Suprapubic skin (tissue), 4 donors: ENCODE data around the gene ADARB1. TPM values are rescaled to one million over a fixed set of nuclear protein-coding genes. Genes with fewer than 3 reads are reported as not detected.

ENCODE experiments used
- DNase-seq, 2 donors: peaks; one replicate each; pipeline ENCODE4 v3.0.0-alpha.2; 2019; ENCODE audit warnings: low spot score in 2 of 2
- H3K27ac ChIP-seq: fragments of 200-600 bp; sonication (generic); one replicate; pipeline ENCODE4 v1.5.1; 2019
- H3K27me3 ChIP-seq: fragments of 200-600 bp; sonication (generic); one replicate; pipeline ENCODE4 v1.5.1; 2019
- H3K36me3 ChIP-seq: fragments of 200-600 bp; sonication (generic); one replicate; pipeline ENCODE4 v1.5.1; 2019
- H3K4me1 ChIP-seq: fragments of 200-600 bp; sonication (generic); one replicate; pipeline ENCODE4 v1.5.1; 2019
- H3K4me3 ChIP-seq: fragments of 200-600 bp; sonication (generic); one replicate; pipeline ENCODE4 v1.5.1; 2019; ENCODE audit warnings: mild to moderate bottlenecking
- H3K9me3 ChIP-seq: fragments of 200-600 bp; sonication (generic); one replicate; pipeline ENCODE4 v1.5.1; 2019
- CTCF ChIP-seq, 2 donors: fragments of 200-600 bp in 1 of 2; fragments of 450-650 bp in 1 of 2; sonication (generic) in 1 of 2; IDR thresholded peaks; one replicate each; pipeline ENCODE4 v1.5.1; 2016 to 2019; ENCODE audit warnings: antibody characterized with exemption in 2 of 2, mild to moderate bottlenecking in 1 of 2, moderate library complexity in 1 of 2
- EP300 ChIP-seq: sonication (generic); formaldehyde crosslinking; IDR thresholded peaks from one replicate; pipeline ENCODE4 v1.6.1; 2017; ENCODE audit warnings: antibody characterized with exemption
- POLR2A ChIP-seq, 2 donors: fragments of 450-650 bp; IDR thresholded peaks; one replicate each; pipeline ENCODE4 v1.6.1; 2017; ENCODE audit warnings: antibody characterized with exemption in 2 of 2, mild to moderate bottlenecking in 2 of 2, moderate library complexity in 2 of 2
- POLR2AphosphoS5 ChIP-seq, 3 donors: sonication (generic); formaldehyde crosslinking; IDR thresholded peaks; one replicate each; pipeline ENCODE4 v1.6.1; 2017; ENCODE audit warnings: antibody characterized with exemption in 3 of 3
- WGBS: methylation state at CpG from one replicate; pipeline ENCODE4 v1.1.5; 2018; 5-methylcytosine and 5-hydroxymethylcytosine counted together
- total RNA-seq, 4 donors: library from RNA; depleted of rRNA; stranded (reverse); fragments of >200 nt; gene quantifications; one replicate each; pipeline ENCODE4 v1.1.0, GENCODE V29; 2016

The ADARB1 gene
- total RNA-seq, 4 donors from 2014 or later, result 13.2 to 23.6 (median 20.3) TPM

DNA sequence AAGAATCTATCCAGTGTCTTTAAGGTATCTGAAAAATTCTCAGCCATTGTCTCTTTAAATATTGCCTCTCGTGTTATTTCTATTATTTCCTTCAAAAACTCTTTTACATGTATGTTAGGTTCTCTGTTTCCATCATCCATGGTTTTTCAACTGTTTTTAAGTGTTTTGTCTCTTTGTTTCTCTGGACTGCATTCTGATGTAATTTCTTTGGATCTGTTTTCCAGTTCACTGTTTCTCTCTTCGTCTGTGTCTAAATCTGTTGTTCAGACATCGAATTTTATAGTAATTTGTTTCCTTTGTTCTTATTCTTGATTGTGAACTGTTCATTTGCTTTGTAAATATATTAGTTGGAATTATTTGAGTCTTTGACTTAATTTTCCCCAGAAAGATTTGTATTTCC lies 169.2 kb downstream of the ADARB1 start:
- 50% methylated on average over 3 of the region's 3 CpGs for WGBS
- peaks cover 2% of the 10 kb centered on the region for H3K4me1 ChIP-seq
- TF ChIP-seq EP300, result no peak
- TF ChIP-seq POLR2AphosphoS5 (IDR thresholded peaks at IDR 0.05), result no peak
- no peak for TF ChIP-seq POLR2A (IDR thresholded peaks at IDR 0.05)
- no peak for TF ChIP-seq CTCF (IDR thresholded peaks at IDR 0.05)
- H3K4me3 ChIP-seq, result no peak overlapping the region
- DNase-seq, result no peak
- no peaks in the 10 kb centered on the region for H3K9me3 ChIP-seq
- no peaks in the 10 kb centered on the region for H3K36me3 ChIP-seq
- peaks cover 4% of the 10 kb centered on the region for H3K27me3 ChIP-seq
- H3K27ac ChIP-seq, result no peak overlapping the region

GRCh38 chr21:45244799-45245340 lies 170.5 kb downstream of the ADARB1 start:
- no peak for DNase-seq
- peaks cover 4% of the 10 kb centered on the region for H3K27me3 ChIP-seq
- no peak overlapping the region for H3K4me3 ChIP-seq
- no peaks in the 10 kb centered on the region for H3K9me3 ChIP-seq
- H3K4me1 ChIP-seq, result peaks cover 8% of the 10 kb centered on the region
- 74% methylated on average over 7 of the region's 8 CpGs for WGBS
- no peaks in the 10 kb centered on the region for H3K36me3 ChIP-seq
- TF ChIP-seq EP300, result no peak
- TF ChIP-seq CTCF (IDR thresholded peaks at IDR 0.05), result no peak
- no peak for TF ChIP-seq POLR2AphosphoS5 (IDR thresholded peaks at IDR 0.05)
- no peak for TF ChIP-seq POLR2A (IDR thresholded peaks at IDR 0.05)
- H3K27ac ChIP-seq, result no peak overlapping the region

DNA sequence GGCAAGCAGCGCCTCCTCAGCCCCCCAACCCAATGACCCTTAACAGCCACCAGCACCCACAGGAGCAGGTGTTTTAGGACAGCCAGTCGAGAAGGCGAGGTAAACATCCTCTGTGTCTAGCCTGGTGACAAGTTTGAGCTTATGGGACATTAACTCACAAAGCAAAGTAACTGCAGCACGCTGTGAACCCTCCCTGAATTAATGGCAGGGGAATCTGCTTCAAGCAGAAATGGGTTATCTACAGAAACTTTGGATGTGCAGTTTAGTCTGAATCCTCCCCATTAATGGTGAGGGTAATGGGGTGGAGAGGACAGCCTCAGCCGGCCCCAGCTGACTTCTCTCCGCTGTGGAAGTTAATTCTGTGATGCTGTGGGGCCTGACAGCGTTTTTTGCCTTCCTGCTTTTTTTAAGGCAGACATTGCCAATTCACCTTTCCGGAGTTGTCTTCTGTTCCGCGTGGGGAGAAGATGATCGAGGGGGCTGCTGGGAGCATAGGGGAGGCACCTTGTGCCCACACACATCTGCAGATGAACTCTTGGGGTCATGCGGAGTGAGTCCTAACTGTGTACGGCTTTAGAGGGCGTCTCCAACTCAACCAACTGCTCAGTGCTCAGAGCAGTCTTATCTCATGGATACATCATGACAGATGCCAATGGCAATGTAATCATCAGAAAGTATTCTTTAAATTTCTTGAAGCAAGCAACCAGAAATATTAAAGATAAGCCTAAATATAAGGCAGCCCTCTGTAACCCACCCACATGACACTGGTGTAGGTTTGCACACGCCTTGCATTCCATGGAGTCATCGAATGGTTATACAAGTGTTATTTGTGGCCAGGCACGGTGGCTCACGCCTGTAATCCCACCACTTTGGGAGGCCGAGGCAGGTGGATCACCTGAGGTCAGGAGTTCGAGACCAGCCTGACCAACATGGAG lies 172.3 kb downstream of the ADARB1 start:
- no peak for DNase-seq
- WGBS, result 83% methylated on average over 20 of the region's 20 CpGs
- peaks cover 8% of the 10 kb centered on the region for H3K4me1 ChIP-seq
- H3K4me3 ChIP-seq, result no peak overlapping the region
- no peaks in the 10 kb centered on the region for H3K36me3 ChIP-seq
- peaks cover 4% of the 10 kb centered on the region for H3K27me3 ChIP-seq
- no peaks in the 10 kb centered on the region for H3K9me3 ChIP-seq
- H3K27ac ChIP-seq, result no peak overlapping the region
- TF ChIP-seq EP300 (no peak), POLR2AphosphoS5 (IDR thresholded peaks at IDR 0.05) (no peak), CTCF (IDR thresholded peaks at IDR 0.05) (no peak), POLR2A (IDR thresholded peaks at IDR 0.05) (no peak)

DNA sequence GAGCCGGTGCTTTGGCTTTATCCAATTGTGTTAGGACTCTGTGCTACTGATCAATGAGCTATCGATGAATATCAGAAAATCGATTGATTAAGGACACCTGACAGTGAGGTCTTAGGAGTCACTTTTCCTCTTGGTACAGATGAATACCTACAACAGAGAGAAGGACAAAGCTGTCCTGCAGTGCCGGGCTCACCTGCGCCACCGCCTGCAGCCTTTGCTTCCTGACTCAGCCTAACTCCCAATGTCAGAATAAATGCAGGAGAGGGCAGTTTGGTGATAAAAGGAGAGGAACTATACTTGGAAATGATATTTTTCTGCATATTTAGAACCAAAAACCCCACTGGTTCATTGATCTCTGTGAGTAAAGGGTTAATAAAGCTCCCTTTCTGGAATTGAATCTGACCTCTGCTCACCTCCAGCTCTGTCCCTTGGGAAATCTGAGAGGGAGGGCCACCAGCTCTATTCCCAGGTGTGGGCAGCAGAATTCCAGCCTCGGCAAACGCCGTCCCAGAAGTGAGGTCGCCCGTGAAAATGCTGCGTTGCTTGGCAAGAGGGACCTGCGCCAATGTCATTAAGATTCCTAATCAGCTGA lies 174.0 kb downstream of the ADARB1 start:
- Histone ChIP-seq H3K4me3 (peak overlapping the region; percentile 27), H3K4me1 (peaks cover 8% of the 10 kb centered on the region), H3K27ac (no peak overlapping the region), H3K27me3 (peaks cover 12% of the 10 kb centered on the region), H3K36me3 (no peaks in the 10 kb centered on the region), H3K9me3 (no peaks in the 10 kb centered on the region)
- 78% methylated on average over 9 of the region's 13 CpGs for whole genome bisulfite sequencing
- TF ChIP-seq POLR2A (IDR thresholded peaks at IDR 0.05) (no peak), CTCF (IDR thresholded peaks at IDR 0.05) (no peak), EP300 (no peak), POLR2AphosphoS5 (IDR thresholded peaks at IDR 0.05) (no peak)
- no peak for DNase-seq

- no peaks in the 10 kb centered on the region for H3K9me3 ChIP-seq
- H3K27me3 ChIP-seq, result peaks cover 16% of the 10 kb centered on the region
- peaks cover 8% of the 10 kb centered on the region for H3K4me1 ChIP-seq
- no peak overlapping the region for H3K27ac ChIP-seq
- H3K4me3 ChIP-seq, result peak overlapping the region; percentile 27
- WGBS, result 47% methylated on average over 11 of the region's 14 CpGs
- no peaks in the 10 kb centered on the region for H3K36me3 ChIP-seq
- TF ChIP-seq EP300 (no peak), CTCF (IDR thresholded peaks at IDR 0.05) (no peak), POLR2A (IDR thresholded peaks at IDR 0.05) (no peak), POLR2AphosphoS5 (IDR thresholded peaks at IDR 0.05) (no peak)
- peak in 1 of 2 donors; percentile 73 for DNase-seq
Measured at GRCh38 chr21:45248893-45249381, 174.6 kb downstream of the ADARB1 start.
